SU-DHL-6 (cell line): ENCODE data around the gene AUH.

Experiments
- H2AFZ ChIP-seq: fragments of 200-600 bp; sonication (generic); 2 replicates; pipeline ENCODE4 v1.6.1; 2014; ENCODE audit warnings: low read depth, mild to moderate bottlenecking, moderate library complexity, mixed read lengths, antibody characterized with exemption, low read length; ENCODE audit not compliant: severe bottlenecking
- H3F3A ChIP-seq: fragments of 200-600 bp; shearing (Covaris generic); 2 replicates; pipeline ENCODE4 v1.6.0; 2016; ENCODE audit warnings: antibody characterized with exemption, mild to moderate bottlenecking; ENCODE audit not compliant: insufficient read depth
- H3K27ac ChIP-seq: fragments of 200-600 bp; sonication (generic); 2 replicates; pipeline ENCODE4 v1.5.1; 2016; ENCODE audit warnings: low read depth, mild to moderate bottlenecking, low read length, moderate library complexity, mixed read lengths
- H3K27me3 ChIP-seq: fragments of 200-600 bp; sonication (generic), shearing (Covaris generic); 2 replicates; pipeline ENCODE4 v1.6.0; 2014; ENCODE audit warnings: mild to moderate bottlenecking, low read length
- H3K36me3 ChIP-seq: fragments of 200-600 bp; sonication (generic); 2 replicates; pipeline ENCODE4 v1.6.1; 2014; ENCODE audit warnings: mild to moderate bottlenecking, low read length, mixed read lengths
- H3K4me2 ChIP-seq: fragments of 300-600, 200-600 bp; shearing (Covaris generic), sonication (generic); 2 replicates; pipeline ENCODE4 v1.6.0; 2014; ENCODE audit warnings: low read length, low read depth, mild to moderate bottlenecking; ENCODE audit not compliant: poor library complexity, severe bottlenecking
- H3K4me3 ChIP-seq: fragments of 200-600 bp; sonication (generic); 2 replicates; pipeline ENCODE4 v1.5.1; 2014; ENCODE audit warnings: antibody characterized with exemption, low read length, mild to moderate bottlenecking, mixed read lengths; ENCODE audit not compliant: insufficient read depth, poor library complexity, severe bottlenecking
- H3K79me2 ChIP-seq: fragments of 200-600 bp; sonication (generic); 2 replicates; pipeline ENCODE4 v1.6.1; 2014; ENCODE audit warnings: mild to moderate bottlenecking, low read length, moderate library complexity; ENCODE audit not compliant: insufficient read depth
- H3K9ac ChIP-seq: fragments of 200-600 bp; sonication (generic); 2 replicates; pipeline ENCODE4 v1.7.0; 2014; ENCODE audit warnings: mild to moderate bottlenecking, low read length
- H3K9me2 ChIP-seq: fragments of 200-600 bp; sonication (generic); replicated peaks from 2 replicates; pipeline ENCODE4 v1.6.1; 2014; ENCODE audit warnings: low read length; ENCODE audit not compliant: insufficient read depth
- H3K9me3 ChIP-seq: fragments of 200-600 bp; sonication (generic); 2 replicates; pipeline ENCODE4 v1.6.1; 2014; ENCODE audit warnings: low read length, mixed read lengths; ENCODE audit not compliant: insufficient read depth
- H4K20me1 ChIP-seq: fragments of 200-600 bp; sonication (generic); 2 replicates; pipeline ENCODE4 v1.6.1; 2014; ENCODE audit warnings: low read depth, mild to moderate bottlenecking, antibody characterized with exemption, low read length, moderate library complexity, mixed read lengths
- CTCF ChIP-seq: fragments of 200-600 bp; sonication (generic); IDR thresholded peaks from one replicate; pipeline ENCODE4 v1.5.1; 2017; ENCODE audit warnings: antibody characterized with exemption, mild to moderate bottlenecking, low read length, moderate library complexity; ENCODE audit not compliant: insufficient read depth, poor library complexity, severe bottlenecking
- EZH2phosphoT487 ChIP-seq: fragments of 200-600 bp; sonication (generic), shearing (Covaris generic); conservative IDR thresholded peaks from 2 replicates; pipeline ENCODE4 v1.6.1; 2018; ENCODE audit warnings: mild to moderate bottlenecking, antibody characterized with exemption, low read length, moderate library complexity, mixed read lengths

The AUH gene

GRCh38 chr9:91359083-91359482 is 2.6 kb downstream of the AUH start:
- H2AFZ ChIP-seq, result no peak overlapping the region
- no peaks in the 10 kb centered on the region for H3K9me3 ChIP-seq
- H3K79me2 ChIP-seq, result no peaks in the 10 kb centered on the region; the same call in 1 of the 2 replicates
- H3F3A ChIP-seq, result no peaks in the 10 kb centered on the region
- no peaks in the 10 kb centered on the region for H3K9me2 ChIP-seq
- no peak overlapping the region for H3K4me2 ChIP-seq
- no peak overlapping the region for H3K27ac ChIP-seq
- no peaks in the 10 kb centered on the region for H3K36me3 ChIP-seq
- no peak for TF ChIP-seq EZH2phosphoT487
- no peak for TF ChIP-seq CTCF
- no peak overlapping the region for H3K4me3 ChIP-seq
- H3K9ac ChIP-seq, result no peak overlapping the region
- no peaks in the 10 kb centered on the region for H3K27me3 ChIP-seq
- H4K20me1 ChIP-seq, result no peaks in the 10 kb centered on the region

- H4K20me1 ChIP-seq, result no peaks in the 10 kb centered on the region
- TF ChIP-seq CTCF, result no peak
- no peak for TF ChIP-seq EZH2phosphoT487
- H3K27ac ChIP-seq, result no peak overlapping the region
- H3K4me2 ChIP-seq, result no peak overlapping the region
- H2AFZ ChIP-seq, result no peak overlapping the region
- no peaks in the 10 kb centered on the region for H3K79me2 ChIP-seq
- H3K27me3 ChIP-seq, result no peaks in the 10 kb centered on the region
- no peak overlapping the region for H3K4me3 ChIP-seq
- H3K9me2 ChIP-seq, result no peaks in the 10 kb centered on the region
- no peaks in the 10 kb centered on the region for H3K9me3 ChIP-seq
- H3F3A ChIP-seq, result no peaks in the 10 kb centered on the region
- H3K9ac ChIP-seq, result no peak overlapping the region
- no peaks in the 10 kb centered on the region for H3K36me3 ChIP-seq
Observed at GRCh38 chr9:91354881-91355280, 6.8 kb downstream of the AUH start.

GRCh38 chr9:91349115-91349555 is 12.6 kb downstream of the AUH start:
- no peak overlapping the region for H3K27ac ChIP-seq
- no peaks in the 10 kb centered on the region for H3F3A ChIP-seq
- H2AFZ ChIP-seq, result no peak overlapping the region
- no peak overlapping the region for H3K9ac ChIP-seq
- no peaks in the 10 kb centered on the region for H3K36me3 ChIP-seq
- no peak overlapping the region for H3K4me2 ChIP-seq
- H3K9me3 ChIP-seq, result no peaks in the 10 kb centered on the region
- no peak overlapping the region for H3K4me3 ChIP-seq
- no peaks in the 10 kb centered on the region for H3K9me2 ChIP-seq
- no peaks in the 10 kb centered on the region for H4K20me1 ChIP-seq
- H3K27me3 ChIP-seq, result no peaks in the 10 kb centered on the region
- H3K79me2 ChIP-seq, result no peaks in the 10 kb centered on the region
- TF ChIP-seq EZH2phosphoT487, result no peak
- no peak for TF ChIP-seq CTCF
